Loucy (cell line): ENCODE measurements around the gene HS1BP3.

Experiments
- CTCF ChIP-seq: fragments of 200-600 bp; sonication (generic); conservative IDR thresholded peaks from 2 replicates; pipeline ENCODE4 v1.5.1; 2014; ENCODE audit warnings: mild to moderate bottlenecking, antibody characterized with exemption, low read length
- EZH2phosphoT487 ChIP-seq: fragments of 200-600 bp; IDR thresholded peaks from 2 replicates; pipeline ENCODE4 v1.6.1; 2018; ENCODE audit warnings: antibody characterized with exemption, mild to moderate bottlenecking, moderate library complexity, borderline replicate concordance

- TF ChIP-seq CTCF (no peak), EZH2phosphoT487 (no peak)
Measured at GRCh38 chr2:20675701-20676352, 24.9 kb upstream of the HS1BP3 start.
